ENCODE results near the gene MRPL14. TPM values are rescaled to one million over a fixed set of nuclear protein-coding genes. Genes with fewer than 3 reads are reported as not detected.

The MRPL14 gene
- total RNA-seq, 1 experiment from 2014 or later: 362 TPM

- no peak for DNase-seq
- Histone ChIP-seq H3K4me3 (no peak overlapping the region), H3K36me3 (peaks cover 94% of the 10 kb centered on the region), H3K9me3 (no peaks in the 10 kb centered on the region), H3K27me3 (no peaks in the 10 kb centered on the region)
Measured at GRCh38 chr6:44113414-44113813, 13.8 kb downstream of the MRPL14 start.

GRCh38 chr6:44111434-44112417 is 15.5 kb downstream of the MRPL14 start:
- Histone ChIP-seq H3K27me3 (no peaks in the 10 kb centered on the region), H3K9me3 (no peaks in the 10 kb centered on the region), H3K36me3 (peaks cover 96% of the 10 kb centered on the region), H3K4me3 (no peak overlapping the region)
- no peak for DNase-seq

DNA sequence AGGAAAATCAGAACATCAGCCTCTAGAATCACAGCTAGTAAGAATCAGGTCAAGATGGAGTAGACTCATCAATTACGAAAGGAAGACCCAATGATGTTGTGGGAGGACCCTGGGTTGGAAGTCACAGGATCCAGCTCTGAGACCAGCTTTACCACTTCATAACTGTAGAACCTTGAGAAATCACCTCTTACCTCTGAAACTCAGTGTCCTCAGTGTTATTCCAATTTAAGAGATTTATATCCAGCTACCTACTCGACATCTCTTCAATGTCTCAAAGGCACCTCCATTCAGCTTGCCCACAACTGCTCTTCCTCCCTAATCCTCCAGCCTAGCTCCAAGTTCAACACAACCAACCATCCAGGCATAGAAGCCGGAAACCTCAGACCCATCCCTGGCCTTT is 16.3 kb downstream of the MRPL14 start:
- H3K4me3 ChIP-seq: no peak overlapping the region
- H3K9me3 ChIP-seq: no peaks in the 10 kb centered on the region
- peaks cover 99% of the 10 kb centered on the region for H3K36me3 ChIP-seq
- H3K27me3 ChIP-seq: no peaks in the 10 kb centered on the region
- no peak for DNase-seq

DNA sequence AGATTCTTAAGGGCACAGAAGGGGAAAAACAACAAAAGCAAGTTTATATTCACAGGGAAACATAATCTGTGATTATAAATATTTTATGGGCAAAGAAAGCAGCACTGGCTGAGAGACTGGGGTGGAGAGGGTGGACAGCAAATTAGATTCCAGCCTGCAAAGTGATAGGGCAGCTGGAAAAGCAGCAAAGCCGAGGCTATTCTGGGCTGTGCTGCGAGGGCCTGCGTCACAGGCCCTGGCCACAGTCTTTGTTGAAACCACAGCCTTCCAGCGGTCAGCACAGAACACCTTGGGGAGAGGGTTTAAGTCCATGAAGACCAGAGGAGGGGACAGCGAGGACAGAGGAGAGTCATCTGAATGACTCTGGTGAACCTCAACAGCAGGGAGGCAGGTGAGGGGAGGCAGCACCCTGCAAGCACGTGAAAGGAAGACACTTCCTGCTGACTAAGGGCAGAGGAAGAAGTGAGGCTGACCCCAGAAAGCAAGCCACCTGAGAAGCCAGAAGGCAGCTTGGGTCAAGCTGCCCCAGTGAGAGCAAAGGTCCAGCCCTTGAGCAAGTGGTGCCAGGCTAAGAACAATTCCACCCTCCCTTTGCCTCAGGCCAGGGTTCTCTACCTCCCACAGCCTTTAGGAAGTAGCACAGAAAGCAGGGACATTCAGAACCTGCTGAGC is 17.1 kb downstream of the MRPL14 start:
- DNase-seq: no peak
- H3K4me3 ChIP-seq: no peak overlapping the region
- no peaks in the 10 kb centered on the region for H3K27me3 ChIP-seq
- peaks cover 99% of the 10 kb centered on the region for H3K36me3 ChIP-seq
- H3K9me3 ChIP-seq: no peaks in the 10 kb centered on the region

GRCh38 chr6:44109212-44109611 is 18.0 kb downstream of the MRPL14 start:
- Histone ChIP-seq H3K4me3 (no peak overlapping the region), H3K9me3 (no peaks in the 10 kb centered on the region), H3K36me3 (peaks cover 99% of the 10 kb centered on the region), H3K27me3 (no peaks in the 10 kb centered on the region)
- DNase-seq: no peak

GRCh38 chr6:44108471-44108870 is 18.8 kb downstream of the MRPL14 start:
- no peak overlapping the region for H3K4me3 ChIP-seq
- peaks cover 99% of the 10 kb centered on the region for H3K36me3 ChIP-seq
- no peaks in the 10 kb centered on the region for H3K27me3 ChIP-seq
- no peaks in the 10 kb centered on the region for H3K9me3 ChIP-seq
- DNase-seq: no peak

DNA sequence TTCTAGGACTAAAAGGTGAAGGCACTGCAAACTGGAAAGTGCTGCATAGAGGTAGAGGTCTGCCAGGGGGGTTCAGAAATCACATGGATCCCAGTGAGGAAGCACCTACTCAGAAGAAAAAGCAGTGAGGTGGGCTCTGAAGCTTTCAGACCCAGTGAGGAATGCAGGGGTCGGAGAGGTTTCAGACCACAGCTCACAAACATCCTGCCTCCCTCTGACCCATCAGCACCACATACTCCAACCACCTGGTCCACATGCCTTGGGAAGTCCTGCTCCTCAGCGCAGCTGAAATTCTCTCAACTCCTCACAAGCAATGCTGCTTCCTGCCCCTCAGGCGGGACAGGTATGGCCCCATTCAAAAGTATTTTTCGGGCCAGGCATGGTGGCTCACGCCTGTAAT is 20.2 kb downstream of the MRPL14 start:
- Histone ChIP-seq H3K36me3 (peaks cover 97% of the 10 kb centered on the region), H3K9me3 (no peaks in the 10 kb centered on the region), H3K27me3 (no peaks in the 10 kb centered on the region), H3K4me3 (no peak overlapping the region)
- DNase-seq: no peak

- no peaks in the 10 kb centered on the region for H3K27me3 ChIP-seq
- DNase-seq: no peak
- H3K36me3 ChIP-seq: peaks cover 97% of the 10 kb centered on the region
- H3K9me3 ChIP-seq: no peaks in the 10 kb centered on the region
- no peak overlapping the region for H3K4me3 ChIP-seq
Measured at GRCh38 chr6:44105993-44106740, 21.1 kb downstream of the MRPL14 start.

- Histone ChIP-seq H3K4me3 (no peak overlapping the region), H3K9me3 (no peaks in the 10 kb centered on the region), H3K36me3 (peaks cover 96% of the 10 kb centered on the region), H3K27me3 (no peaks in the 10 kb centered on the region)
- no peak for DNase-seq
Measured at GRCh38 chr6:44105146-44105545, 22.1 kb downstream of the MRPL14 start.

- no peaks in the 10 kb centered on the region for H3K9me3 ChIP-seq
- no peaks in the 10 kb centered on the region for H3K27me3 ChIP-seq
- peak; percentile 55 for DNase-seq
- H3K36me3 ChIP-seq: peaks cover 96% of the 10 kb centered on the region
- no peak overlapping the region for H3K4me3 ChIP-seq
Measured at GRCh38 chr6:44104481-44105021, 22.7 kb downstream of the MRPL14 start.

GRCh38 chr6:44102527-44102926 is 24.7 kb downstream of the MRPL14 start:
- Histone ChIP-seq H3K4me3 (no peak overlapping the region), H3K27me3 (no peaks in the 10 kb centered on the region), H3K9me3 (no peaks in the 10 kb centered on the region), H3K36me3 (peaks cover 95% of the 10 kb centered on the region)
- DNase-seq: peak; percentile 49

- H3K4me3 ChIP-seq: no peak overlapping the region
- DNase-seq: no peak
- peaks cover 93% of the 10 kb centered on the region for H3K36me3 ChIP-seq
- H3K9me3 ChIP-seq: no peaks in the 10 kb centered on the region
- H3K27me3 ChIP-seq: no peaks in the 10 kb centered on the region
Measured at GRCh38 chr6:44101832-44102231, 25.4 kb downstream of the MRPL14 start.

DNA sequence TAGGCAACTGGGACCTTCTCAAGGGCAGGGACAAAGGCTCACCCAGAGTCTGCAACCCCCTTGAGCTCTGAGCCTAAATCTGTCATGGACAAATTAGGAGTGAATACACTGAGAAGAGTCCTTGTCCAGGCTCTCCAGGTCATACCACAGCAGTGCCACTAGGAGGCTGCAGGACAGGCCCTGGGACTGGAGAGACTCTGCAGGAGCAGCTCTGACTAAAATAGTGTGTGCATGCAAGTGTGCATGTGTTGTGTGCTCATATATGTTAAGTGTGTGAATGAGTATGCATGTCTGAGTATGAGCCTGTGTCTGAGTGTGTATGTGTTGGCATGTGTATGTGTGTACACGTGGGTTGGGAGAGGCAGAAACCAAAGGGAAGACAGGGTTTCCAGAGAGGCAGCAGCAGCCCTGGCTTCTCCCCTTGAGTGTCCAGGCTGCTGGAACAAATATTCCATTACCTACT is 27.1 kb downstream of the MRPL14 start:
- H3K36me3 ChIP-seq: peaks cover 92% of the 10 kb centered on the region
- no peaks in the 10 kb centered on the region for H3K27me3 ChIP-seq
- peak; percentile 66 for DNase-seq
- H3K4me3 ChIP-seq: no peak overlapping the region
- H3K9me3 ChIP-seq: no peaks in the 10 kb centered on the region

DNA sequence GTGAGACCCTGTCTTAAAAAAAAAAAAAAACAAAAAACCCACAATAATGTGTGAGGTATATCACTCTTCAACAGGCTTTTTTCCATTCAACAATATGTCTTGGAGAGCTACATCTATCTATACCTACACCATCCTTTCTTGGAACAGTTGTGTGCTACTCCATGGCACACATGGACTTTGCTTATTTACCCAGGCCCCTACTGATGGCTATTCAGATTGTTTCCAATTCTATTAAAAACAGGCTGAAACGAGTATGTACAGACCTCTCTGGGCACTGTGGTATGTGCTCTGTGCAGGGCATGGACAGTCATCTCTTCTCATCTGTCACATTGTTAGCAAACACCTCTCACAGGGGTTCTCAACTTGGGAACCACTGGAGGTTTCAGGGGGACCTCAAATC is 28.1 kb downstream of the MRPL14 start:
- H3K4me3 ChIP-seq: no peak overlapping the region
- H3K27me3 ChIP-seq: no peaks in the 10 kb centered on the region
- H3K9me3 ChIP-seq: no peaks in the 10 kb centered on the region
- H3K36me3 ChIP-seq: peaks cover 92% of the 10 kb centered on the region
- DNase-seq: no peak

DNA sequence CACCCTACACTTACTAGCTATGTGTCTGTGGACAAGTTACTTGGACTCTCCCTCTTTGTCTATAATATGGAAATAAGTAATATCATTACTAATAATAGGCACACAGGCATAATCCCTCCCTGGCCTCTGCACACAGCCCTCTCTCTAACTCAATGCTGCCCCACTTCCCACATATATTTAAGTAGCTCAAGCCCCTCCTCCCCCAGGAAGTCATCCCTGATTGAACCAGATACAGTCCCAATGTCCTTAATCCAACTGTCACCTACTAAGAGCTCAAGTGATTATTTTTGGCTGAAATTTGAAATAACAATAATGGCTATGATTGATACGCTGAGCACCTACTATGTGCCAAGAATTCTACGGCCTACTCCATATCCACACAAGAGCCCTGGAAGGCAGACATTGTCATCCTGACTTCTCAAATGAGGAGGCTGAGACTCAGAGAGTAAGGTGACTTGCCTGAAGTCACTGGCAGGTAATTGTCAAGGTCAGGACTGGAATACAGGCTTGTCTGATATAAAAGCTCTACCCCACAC is 29.4 kb downstream of the MRPL14 start:
- no peak for DNase-seq
- H3K4me3 ChIP-seq: no peak overlapping the region
- H3K36me3 ChIP-seq: peaks cover 91% of the 10 kb centered on the region
- no peaks in the 10 kb centered on the region for H3K9me3 ChIP-seq
- H3K27me3 ChIP-seq: no peaks in the 10 kb centered on the region

GRCh38 chr6:44096612-44097011 is 30.6 kb downstream of the MRPL14 start:
- Histone ChIP-seq H3K27me3 (no peaks in the 10 kb centered on the region), H3K36me3 (peaks cover 91% of the 10 kb centered on the region), H3K4me3 (no peak overlapping the region), H3K9me3 (no peaks in the 10 kb centered on the region)
- DNase-seq: peak; percentile 87
